Measurements from ENCODE around the gene ELOF1.
A peak's percentile ranks its signal among the peaks of the same experiment; 100 is the strongest.

The ELOF1 gene

DNA sequence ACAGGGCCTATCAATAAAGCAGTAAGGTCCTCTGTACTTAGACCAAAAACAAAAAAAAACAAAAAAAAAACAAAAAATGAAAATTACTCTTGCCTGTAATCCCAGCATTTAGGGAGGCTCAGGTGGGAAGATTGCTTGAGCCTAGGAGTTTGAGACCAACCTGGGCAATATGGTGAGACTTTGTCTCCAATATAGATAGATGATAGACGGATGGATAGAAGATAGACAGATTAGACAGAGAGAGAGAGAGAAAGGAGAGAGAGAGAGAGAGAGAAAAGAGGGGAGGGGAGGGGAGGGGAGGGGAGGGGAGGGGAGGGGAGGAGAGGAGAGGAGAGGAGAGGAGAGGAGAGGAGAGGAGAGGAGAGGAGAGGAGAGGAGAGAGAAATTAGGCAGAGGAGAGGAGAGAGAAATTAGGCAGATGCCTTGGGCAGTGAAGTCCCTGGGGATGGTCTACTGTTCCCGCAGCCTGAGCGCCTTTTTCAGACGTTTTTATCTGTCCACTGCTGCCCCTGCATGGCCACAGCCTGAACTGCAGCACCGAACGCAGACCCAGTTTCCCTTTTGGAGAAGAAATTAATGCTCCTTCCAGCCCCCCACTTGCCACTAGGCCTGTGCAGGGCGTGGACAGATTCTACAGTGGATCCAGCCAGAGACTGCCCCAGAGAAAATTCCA lies 28.4 kb upstream of the ELOF1 start:
- TF ChIP-seq POLR2AphosphoS5 (IDR thresholded peaks at IDR 0.05; ENCODE audit: low read depth, low read length) = no peak
- TF ChIP-seq FOXP2 (optimal IDR thresholded peaks at IDR 0.05; ENCODE audit: borderline replicate concordance, extremely low read depth, extremely low read length, insufficient read depth) = no peak
- no peak for TF ChIP-seq TAF1 (IDR thresholded peaks at IDR 0.05; ENCODE audit: borderline replicate concordance, insufficient read depth, low read length)
- TF ChIP-seq, protein P1, sequence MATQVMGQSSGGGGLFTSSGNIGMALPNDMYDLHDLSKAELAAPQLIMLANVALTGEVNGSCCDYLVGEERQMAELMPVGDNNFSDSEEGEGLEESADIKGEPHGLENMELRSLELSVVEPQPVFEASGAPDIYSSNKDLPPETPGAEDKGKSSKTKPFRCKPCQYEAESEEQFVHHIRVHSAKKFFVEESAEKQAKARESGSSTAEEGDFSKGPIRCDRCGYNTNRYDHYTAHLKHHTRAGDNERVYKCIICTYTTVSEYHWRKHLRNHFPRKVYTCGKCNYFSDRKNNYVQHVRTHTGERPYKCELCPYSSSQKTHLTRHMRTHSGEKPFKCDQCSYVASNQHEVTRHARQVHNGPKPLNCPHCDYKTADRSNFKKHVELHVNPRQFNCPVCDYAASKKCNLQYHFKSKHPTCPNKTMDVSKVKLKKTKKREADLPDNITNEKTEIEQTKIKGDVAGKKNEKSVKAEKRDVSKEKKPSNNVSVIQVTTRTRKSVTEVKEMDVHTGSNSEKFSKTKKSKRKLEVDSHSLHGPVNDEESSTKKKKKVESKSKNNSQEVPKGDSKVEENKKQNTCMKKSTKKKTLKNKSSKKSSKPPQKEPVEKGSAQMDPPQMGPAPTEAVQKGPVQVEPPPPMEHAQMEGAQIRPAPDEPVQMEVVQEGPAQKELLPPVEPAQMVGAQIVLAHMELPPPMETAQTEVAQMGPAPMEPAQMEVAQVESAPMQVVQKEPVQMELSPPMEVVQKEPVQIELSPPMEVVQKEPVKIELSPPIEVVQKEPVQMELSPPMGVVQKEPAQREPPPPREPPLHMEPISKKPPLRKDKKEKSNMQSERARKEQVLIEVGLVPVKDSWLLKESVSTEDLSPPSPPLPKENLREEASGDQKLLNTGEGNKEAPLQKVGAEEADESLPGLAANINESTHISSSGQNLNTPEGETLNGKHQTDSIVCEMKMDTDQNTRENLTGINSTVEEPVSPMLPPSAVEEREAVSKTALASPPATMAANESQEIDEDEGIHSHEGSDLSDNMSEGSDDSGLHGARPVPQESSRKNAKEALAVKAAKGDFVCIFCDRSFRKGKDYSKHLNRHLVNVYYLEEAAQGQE (IDR thresholded peaks at IDR 0.05; ENCODE audit: insufficient read depth in 1 of 2, low read depth in 2 of 2, low read length in 2 of 2) = no peak
- TF ChIP-seq SIN3A (IDR thresholded peaks at IDR 0.05; ENCODE audit: borderline replicate concordance, insufficient read depth, low read length) = no peak

DNA sequence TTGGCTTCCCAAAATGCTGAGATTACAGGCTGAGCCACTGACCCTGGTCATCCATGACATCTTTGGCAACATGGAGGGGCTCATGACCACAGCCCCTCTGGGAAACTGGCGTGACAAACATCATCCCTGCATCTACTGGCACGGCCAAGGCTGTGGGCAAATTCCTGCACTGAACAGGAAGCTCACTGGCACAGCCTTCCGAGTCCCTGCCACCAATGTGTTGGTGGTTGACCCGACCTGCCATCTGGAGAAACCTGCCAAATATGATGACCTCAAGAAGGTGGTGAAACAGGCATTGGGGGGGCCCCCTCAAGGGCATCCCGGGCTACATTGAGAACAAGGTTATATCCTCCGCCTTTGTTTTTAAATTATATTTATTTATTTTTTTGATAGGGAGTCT lies 27.3 kb upstream of the ELOF1 start:
- TF ChIP-seq, protein P1 (IDR thresholded peaks at IDR 0.05; ENCODE audit: insufficient read depth in 1 of 2, low read depth in 2 of 2, low read length in 2 of 2) = no peak
- TF ChIP-seq FOXP2 (optimal IDR thresholded peaks at IDR 0.05; ENCODE audit: borderline replicate concordance, extremely low read depth, extremely low read length, insufficient read depth) = no peak
- TF ChIP-seq POLR2AphosphoS5 (IDR thresholded peaks at IDR 0.05; ENCODE audit: low read depth, low read length) = no peak
- TF ChIP-seq SIN3A (IDR thresholded peaks at IDR 0.05; ENCODE audit: borderline replicate concordance, insufficient read depth, low read length) = no peak
- TF ChIP-seq TAF1 (IDR thresholded peaks at IDR 0.05; ENCODE audit: borderline replicate concordance, insufficient read depth, low read length) = no peak

DNA sequence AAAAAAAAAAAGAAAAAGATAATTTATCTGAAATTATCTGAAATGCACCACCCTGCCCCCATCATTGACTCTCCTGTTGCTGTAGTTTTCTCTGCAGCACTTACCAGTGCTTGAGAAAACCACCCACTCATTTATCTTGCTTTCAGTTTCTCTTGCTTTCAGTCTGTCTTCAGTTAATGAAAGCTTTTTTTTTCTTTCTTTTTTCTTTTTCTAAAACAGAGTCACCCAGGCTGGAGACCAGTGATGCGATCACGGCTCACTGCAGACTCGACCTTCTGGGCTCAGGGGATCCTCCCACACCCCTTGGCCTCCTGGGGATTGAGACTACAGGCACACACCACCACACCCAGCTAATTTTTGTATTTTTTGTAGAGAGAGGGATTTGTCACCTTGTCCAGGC lies 22.7 kb upstream of the ELOF1 start:
- no peak for TF ChIP-seq FOXP2 (optimal IDR thresholded peaks at IDR 0.05; ENCODE audit: borderline replicate concordance, extremely low read depth, extremely low read length, insufficient read depth)

DNA sequence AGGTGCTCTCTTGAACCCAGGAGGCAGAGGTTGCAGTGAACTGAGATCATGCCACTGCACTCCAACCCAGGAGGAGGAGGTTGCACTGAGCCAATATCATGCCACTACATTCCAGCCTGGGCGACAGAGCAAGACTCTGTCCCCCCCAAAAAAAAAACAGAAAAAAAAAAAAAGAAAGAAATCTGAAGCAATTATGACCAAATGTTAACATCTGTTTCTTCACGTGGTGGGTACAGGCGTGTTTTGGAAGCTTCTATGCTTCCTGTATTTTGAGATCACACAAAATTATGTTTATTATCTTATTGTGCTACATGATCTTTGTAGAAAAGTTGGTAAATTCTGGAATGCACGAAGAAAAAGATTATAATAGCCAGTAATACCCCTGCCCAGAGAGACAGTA lies 21.1 kb upstream of the ELOF1 start:
- TF ChIP-seq, protein P1 (IDR thresholded peaks at IDR 0.05; ENCODE audit: insufficient read depth in 1 of 2, low read depth in 2 of 2, low read length in 2 of 2) = no peak
- TF ChIP-seq POLR2AphosphoS5 (IDR thresholded peaks at IDR 0.05; ENCODE audit: low read depth, low read length) (no peak), FOXP2 (optimal IDR thresholded peaks at IDR 0.05; ENCODE audit: borderline replicate concordance, extremely low read depth, extremely low read length, insufficient read depth) (no peak), SIN3A (IDR thresholded peaks at IDR 0.05; ENCODE audit: borderline replicate concordance, insufficient read depth, low read length) (no peak), TAF1 (IDR thresholded peaks at IDR 0.05; ENCODE audit: borderline replicate concordance, insufficient read depth, low read length) (no peak)

DNA sequence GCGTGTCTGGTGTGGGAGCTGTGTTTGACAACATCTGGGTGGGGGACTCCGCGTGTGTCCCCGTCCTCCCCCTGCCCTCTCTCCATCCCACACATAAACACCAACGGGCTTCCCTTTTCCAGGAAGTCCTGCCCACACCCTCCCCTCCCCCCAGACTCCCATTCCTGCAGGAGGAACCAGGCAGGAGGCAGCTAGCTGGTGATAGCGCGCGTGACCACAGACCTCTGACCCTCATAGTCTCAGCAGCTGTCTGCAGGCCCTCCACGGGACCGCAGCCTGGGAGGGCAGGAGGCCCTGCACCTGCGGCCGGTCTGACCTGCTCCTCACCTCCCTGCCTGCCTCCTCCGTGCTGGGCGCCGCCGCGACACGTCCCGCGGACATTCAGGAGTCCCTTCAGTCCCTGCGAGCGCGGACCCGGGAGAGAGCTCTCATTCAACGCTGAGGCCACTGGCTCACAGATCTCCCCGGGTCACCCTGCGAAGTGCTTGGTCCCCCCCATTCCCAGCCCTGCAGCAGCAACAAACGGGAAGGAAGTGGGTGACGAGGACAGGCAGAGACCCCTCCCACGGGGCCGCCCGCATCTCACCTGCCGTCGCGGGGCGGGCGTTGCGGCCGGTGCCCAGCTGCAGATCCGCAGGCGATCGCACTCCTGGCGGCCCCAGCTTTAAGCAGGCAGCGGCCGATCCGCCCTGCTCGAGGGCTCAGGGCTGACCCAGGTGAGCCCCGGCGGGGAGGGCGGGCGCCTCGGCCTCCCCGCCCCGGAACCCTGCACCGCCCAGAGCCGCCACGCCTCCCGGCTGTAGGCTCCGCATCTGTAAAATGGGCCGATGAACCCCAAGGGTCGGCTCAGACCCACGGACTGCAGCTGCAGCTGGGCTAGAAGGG lies 19.5 kb upstream of the ELOF1 start:
- TF ChIP-seq FOXP2 (optimal IDR thresholded peaks at IDR 0.05; ENCODE audit: borderline replicate concordance, extremely low read depth, extremely low read length, insufficient read depth) = peak; percentile 62
- TF ChIP-seq, protein P1 (IDR thresholded peaks at IDR 0.05; ENCODE audit: insufficient read depth in 1 of 2, low read depth in 2 of 2, low read length in 2 of 2) = no peak
